ENCODE data around the gene DEPP1.

DEPP1 gene

GRCh38 chr10:44962870-44963738 lies 15.5 kb downstream of the DEPP1 start:
- TF ChIP-seq EZH2phosphoT487 (IDR thresholded peaks at IDR 0.05; ENCODE audit: borderline replicate concordance, low read length) (no peak), CTCF (IDR thresholded peaks at IDR 0.05; ENCODE audit: low read depth, low read length, poor library complexity, severe bottlenecking) (no peak)
- H4K20me1 ChIP-seq (ENCODE audit: control insufficient read depth, insufficient read depth, low read depth, low read length) = no peaks in the 10 kb centered on the region
- H3K4me2 ChIP-seq (ENCODE audit: low read length) = peak overlapping the region; percentile 70
- peaks cover 10% of the 10 kb centered on the region for H3K79me2 ChIP-seq (ENCODE audit: control insufficient read depth, low read length)
- H3K36me3 ChIP-seq (ENCODE audit: control insufficient read depth, low read length) = no peaks in the 10 kb centered on the region
- H3K4me1 ChIP-seq (ENCODE audit: control insufficient read depth, low read length) = peaks cover 87% of the 10 kb centered on the region
- H3K9me2 ChIP-seq (replicated peaks; ENCODE audit: control insufficient read depth, low read length) = no peaks in the 10 kb centered on the region
- no peaks in the 10 kb centered on the region for H3K27me3 ChIP-seq (ENCODE audit: control insufficient read depth, low read length)
- H3K27ac ChIP-seq (ENCODE audit: low read depth, low read length) = no peak overlapping the region
- H3K4me3 ChIP-seq (ENCODE audit: low read length) = peak overlapping the region; percentile 41
- no peaks in the 10 kb centered on the region for H3K9me3 ChIP-seq (ENCODE audit: control insufficient read depth, insufficient read depth, low read length)
- H3F3A ChIP-seq (ENCODE audit: control insufficient read depth, insufficient read depth) = 0 out of 2 replicates have a peak, but pooled peaks cover 5% of the 10 kb centered on the region

- no peak overlapping the region for H3K4me2 ChIP-seq (ENCODE audit: low read length)
- H3K4me1 ChIP-seq (ENCODE audit: control insufficient read depth, low read length) = peaks cover 78% of the 10 kb centered on the region
- no peaks in the 10 kb centered on the region for H4K20me1 ChIP-seq (ENCODE audit: control insufficient read depth, insufficient read depth, low read depth, low read length)
- H3K27ac ChIP-seq (ENCODE audit: low read depth, low read length) = no peak overlapping the region
- TF ChIP-seq EZH2phosphoT487 (IDR thresholded peaks at IDR 0.05; ENCODE audit: borderline replicate concordance, low read length) = no peak
- no peak for TF ChIP-seq CTCF (IDR thresholded peaks at IDR 0.05; ENCODE audit: low read depth, low read length, poor library complexity, severe bottlenecking)
- no peaks in the 10 kb centered on the region for H3K27me3 ChIP-seq (ENCODE audit: control insufficient read depth, low read length)
- no peaks in the 10 kb centered on the region for H3K9me3 ChIP-seq (ENCODE audit: control insufficient read depth, insufficient read depth, low read length)
- H3K79me2 ChIP-seq (ENCODE audit: control insufficient read depth, low read length) = peaks cover 10% of the 10 kb centered on the region
- 0 out of 2 replicates have a peak, but pooled peaks cover 5% of the 10 kb centered on the region for H3F3A ChIP-seq (ENCODE audit: control insufficient read depth, insufficient read depth)
- no peaks in the 10 kb centered on the region for H3K36me3 ChIP-seq (ENCODE audit: control insufficient read depth, low read length)
- no peaks in the 10 kb centered on the region for H3K9me2 ChIP-seq (replicated peaks; ENCODE audit: control insufficient read depth, low read length)
- no peak overlapping the region for H3K4me3 ChIP-seq (ENCODE audit: low read length)
These were observed 16.5 kb downstream of the DEPP1 start for GRCh38 chr10:44961931-44962750.

GRCh38 chr10:44961230-44961571 lies 17.4 kb downstream of the DEPP1 start:
- Histone ChIP-seq H3F3A (ENCODE audit: control insufficient read depth, insufficient read depth) (0 out of 2 replicates have a peak, but pooled peaks cover 5% of the 10 kb centered on the region), H3K9me3 (ENCODE audit: control insufficient read depth, insufficient read depth, low read length) (no peaks in the 10 kb centered on the region), H3K4me3 (ENCODE audit: low read length) (no peak overlapping the region), H3K4me2 (ENCODE audit: low read length) (peak overlapping the region; percentile 26), H3K9me2 (replicated peaks; ENCODE audit: control insufficient read depth, low read length) (no peaks in the 10 kb centered on the region), H3K79me2 (ENCODE audit: control insufficient read depth, low read length) (peaks cover 10% of the 10 kb centered on the region), H3K36me3 (ENCODE audit: control insufficient read depth, low read length) (no peaks in the 10 kb centered on the region), H4K20me1 (ENCODE audit: control insufficient read depth, insufficient read depth, low read depth, low read length) (no peaks in the 10 kb centered on the region), H3K27me3 (ENCODE audit: control insufficient read depth, low read length) (no peaks in the 10 kb centered on the region), H3K27ac (ENCODE audit: low read depth, low read length) (no peak overlapping the region), H3K4me1 (ENCODE audit: control insufficient read depth, low read length) (peaks cover 70% of the 10 kb centered on the region)
- TF ChIP-seq CTCF (IDR thresholded peaks at IDR 0.05; ENCODE audit: low read depth, low read length, poor library complexity, severe bottlenecking) (no peak), EZH2phosphoT487 (IDR thresholded peaks at IDR 0.05; ENCODE audit: borderline replicate concordance, low read length) (no peak)
